ENCODE measurements around the gene TIAM2.

DNA sequence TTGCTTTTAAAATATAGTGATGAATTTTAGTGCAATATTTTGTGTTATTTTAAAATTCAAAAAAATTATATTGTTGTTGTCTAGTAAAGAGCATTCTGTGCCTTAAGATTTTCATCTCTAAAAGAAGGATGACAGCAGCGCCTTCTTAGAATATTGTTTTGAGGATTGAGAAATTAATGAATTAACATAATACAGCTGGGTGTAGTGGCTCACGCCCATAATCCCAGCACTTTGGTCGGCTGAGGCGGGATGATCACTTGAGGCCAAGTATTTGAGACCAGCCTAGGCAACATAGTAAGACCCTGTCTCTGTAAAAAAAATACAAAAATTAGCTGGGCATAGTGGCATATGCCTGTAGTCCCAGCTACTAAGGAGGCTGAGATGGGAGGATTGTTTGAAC lies 6.8 kb downstream of the TIAM2 start:
- no peak for TF ChIP-seq POLR2AphosphoS5 (IDR thresholded peaks at IDR 0.05; ENCODE audit: low read depth)
- TF ChIP-seq, protein P1, sequence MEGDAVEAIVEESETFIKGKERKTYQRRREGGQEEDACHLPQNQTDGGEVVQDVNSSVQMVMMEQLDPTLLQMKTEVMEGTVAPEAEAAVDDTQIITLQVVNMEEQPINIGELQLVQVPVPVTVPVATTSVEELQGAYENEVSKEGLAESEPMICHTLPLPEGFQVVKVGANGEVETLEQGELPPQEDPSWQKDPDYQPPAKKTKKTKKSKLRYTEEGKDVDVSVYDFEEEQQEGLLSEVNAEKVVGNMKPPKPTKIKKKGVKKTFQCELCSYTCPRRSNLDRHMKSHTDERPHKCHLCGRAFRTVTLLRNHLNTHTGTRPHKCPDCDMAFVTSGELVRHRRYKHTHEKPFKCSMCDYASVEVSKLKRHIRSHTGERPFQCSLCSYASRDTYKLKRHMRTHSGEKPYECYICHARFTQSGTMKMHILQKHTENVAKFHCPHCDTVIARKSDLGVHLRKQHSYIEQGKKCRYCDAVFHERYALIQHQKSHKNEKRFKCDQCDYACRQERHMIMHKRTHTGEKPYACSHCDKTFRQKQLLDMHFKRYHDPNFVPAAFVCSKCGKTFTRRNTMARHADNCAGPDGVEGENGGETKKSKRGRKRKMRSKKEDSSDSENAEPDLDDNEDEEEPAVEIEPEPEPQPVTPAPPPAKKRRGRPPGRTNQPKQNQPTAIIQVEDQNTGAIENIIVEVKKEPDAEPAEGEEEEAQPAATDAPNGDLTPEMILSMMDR (IDR thresholded peaks at IDR 0.05; ENCODE audit: insufficient read depth, low read length): no peak
